Esophagus mucosa (tissue), 1 donor: ENCODE results near the gene GCN1. TPM values are rescaled to one million over a fixed set of nuclear protein-coding genes. Genes with fewer than 3 reads are reported as not detected.
A peak's percentile ranks its signal among the peaks of the same experiment; 100 is the strongest.

ENCODE experiments used
- ATAC-seq: fragments of 200-7000 bp; cut with Tn5 transposase; one replicate; pipeline ENCODE4 v1.9.1; 2020
- total RNA-seq: library from RNA; stranded (reverse); gene quantifications from one replicate; pipeline ENCODE4 v1.2.4, GENCODE V29; 2023
- donor health status: DM: yes; HTN: yes; CAD: no.

The GCN1 gene
- total RNA-seq, 1 donor from 2014 or later, result 65.0 TPM

GRCh38 chr12:120116441-120116791 lies 78.1 kb downstream of the GCN1 start, which contains the start of gene RAB35:
TSS of gene RAB35 (minus strand) at chr12:120116753. CDS start at chr12:120116650, 103 bp downstream.
- peak; percentile 2 for ATAC-seq

- ATAC-seq, result no peak
Measured at GRCh38 chr12:120115692-120116440, 78.6 kb downstream of the GCN1 start.

GRCh38 chr12:120115066-120115465 lies 79.4 kb downstream of the GCN1 start:
- ATAC-seq, result no peak

- ATAC-seq, result peak; percentile 90
Measured at GRCh38 chr12:120110550-120111501, 83.7 kb downstream of the GCN1 start.

DNA sequence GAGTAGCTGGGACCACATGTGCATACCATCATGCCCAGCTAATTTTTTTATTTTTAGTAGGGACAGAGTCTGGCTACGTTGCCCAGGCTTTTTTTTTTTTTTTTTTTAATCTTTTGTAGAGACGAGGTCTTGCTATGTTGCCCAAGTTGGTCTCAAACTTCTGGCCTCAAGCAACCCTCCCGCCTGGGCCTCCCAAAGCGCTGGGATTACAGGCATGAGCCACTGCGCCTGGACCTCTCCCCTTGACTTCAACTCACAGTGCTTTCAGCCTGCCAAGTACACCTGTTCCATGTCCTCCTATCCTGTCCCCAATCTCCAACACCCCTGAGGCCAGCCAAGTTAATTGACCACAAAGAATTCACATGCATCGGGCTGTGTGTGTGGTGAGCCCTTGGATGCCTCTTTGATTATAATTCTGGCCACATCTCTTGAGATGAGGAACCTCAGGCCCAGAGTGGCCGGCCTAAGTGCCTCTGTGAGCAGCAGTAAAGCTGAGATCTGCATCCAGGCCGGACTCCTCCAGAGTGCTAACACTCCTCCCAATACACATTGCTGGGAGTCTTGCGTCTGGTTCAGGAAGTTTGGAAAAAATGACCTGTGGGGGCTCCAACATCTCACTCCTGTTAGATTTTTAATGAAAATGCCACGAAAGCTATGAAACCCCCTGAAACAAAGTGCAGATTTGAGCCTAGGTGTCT lies 84.8 kb downstream of the GCN1 start:
- ATAC-seq, result no peak

- no peak for ATAC-seq
Measured at GRCh38 chr12:120106151-120106550, 88.4 kb downstream of the GCN1 start.

GRCh38 chr12:120103371-120103770 lies 91.1 kb downstream of the GCN1 start:
- no peak for ATAC-seq

GRCh38 chr12:120103044-120103338 lies 91.5 kb downstream of the GCN1 start:
- ATAC-seq, result no peak

GRCh38 chr12:120102189-120103043 lies 92.1 kb downstream of the GCN1 start:
- peak; percentile 67 for ATAC-seq

- ATAC-seq, result peak; percentile 73
Measured at GRCh38 chr12:120101617-120102016, 92.9 kb downstream of the GCN1 start.

- no peak for ATAC-seq
Measured at GRCh38 chr12:120101182-120101581, 93.3 kb downstream of the GCN1 start.

GRCh38 chr12:120100630-120101029 lies 93.9 kb downstream of the GCN1 start:
- ATAC-seq, result peak; percentile 28

- ATAC-seq, result no peak
Measured at GRCh38 chr12:120099738-120100137, 94.8 kb downstream of the GCN1 start.

DNA sequence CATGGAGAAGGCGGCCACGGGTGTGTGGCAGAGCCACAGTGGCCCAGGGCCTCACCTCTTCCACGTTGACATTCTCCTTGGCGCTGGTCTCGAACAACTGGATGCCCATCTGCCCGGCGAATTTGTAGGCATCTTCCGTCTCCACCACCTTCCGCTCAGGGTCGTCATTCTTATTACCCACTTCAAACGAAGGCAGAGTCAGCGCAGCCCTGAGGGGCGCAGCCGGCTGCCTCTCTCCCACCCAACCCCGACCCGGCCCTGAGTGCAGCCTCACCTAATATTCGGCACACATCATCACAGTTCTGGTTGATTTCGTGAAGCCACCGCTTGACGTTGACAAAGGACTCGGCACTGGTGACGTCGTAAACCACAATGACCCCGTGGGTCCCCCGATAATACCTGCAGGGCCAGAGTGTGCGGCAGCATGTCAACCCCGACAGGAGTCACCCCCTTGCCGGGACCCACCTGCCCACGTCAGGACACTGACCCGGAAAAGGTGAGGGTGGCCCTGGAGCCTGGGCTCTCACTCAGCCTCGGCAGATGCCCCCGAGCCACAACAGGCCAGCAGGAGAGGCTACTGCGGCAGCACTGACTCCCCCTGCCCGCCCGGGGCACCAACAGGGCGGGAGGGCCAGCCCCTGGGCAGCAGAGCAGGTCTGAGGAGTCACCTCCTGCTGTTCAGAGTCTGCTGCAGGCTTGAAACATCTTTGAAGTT lies 95.6 kb downstream of the GCN1 start:
- no peak for ATAC-seq

DNA sequence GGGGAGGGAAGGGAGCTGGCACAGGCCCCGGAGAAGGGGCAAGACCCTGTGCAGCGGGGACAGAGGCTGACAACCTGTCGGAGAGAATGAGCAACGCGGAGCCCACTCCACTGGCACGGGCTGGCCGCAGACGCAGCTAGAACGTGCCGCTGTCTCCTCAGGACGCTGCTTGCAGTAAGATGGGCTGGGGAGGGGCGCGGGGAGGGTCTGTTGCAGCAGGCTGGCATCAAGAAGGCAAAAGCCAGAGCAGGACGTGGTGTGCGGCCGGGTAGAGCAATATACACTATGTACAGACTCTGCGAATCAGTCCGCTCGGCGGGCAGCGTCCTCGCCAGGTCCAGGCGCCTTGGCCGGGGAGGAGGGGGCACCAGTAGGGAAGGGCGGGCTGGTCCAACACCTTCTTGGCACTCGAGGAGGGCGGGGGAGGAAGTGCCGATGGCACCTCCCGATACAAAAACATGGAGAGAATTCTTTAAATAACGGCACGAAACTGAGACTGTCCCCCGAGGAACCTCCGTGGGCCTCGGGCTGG lies 97.8 kb downstream of the GCN1 start:
- no peak for ATAC-seq

- no peak for ATAC-seq
Measured at GRCh38 chr12:120095736-120096135, 98.8 kb downstream of the GCN1 start.

DNA sequence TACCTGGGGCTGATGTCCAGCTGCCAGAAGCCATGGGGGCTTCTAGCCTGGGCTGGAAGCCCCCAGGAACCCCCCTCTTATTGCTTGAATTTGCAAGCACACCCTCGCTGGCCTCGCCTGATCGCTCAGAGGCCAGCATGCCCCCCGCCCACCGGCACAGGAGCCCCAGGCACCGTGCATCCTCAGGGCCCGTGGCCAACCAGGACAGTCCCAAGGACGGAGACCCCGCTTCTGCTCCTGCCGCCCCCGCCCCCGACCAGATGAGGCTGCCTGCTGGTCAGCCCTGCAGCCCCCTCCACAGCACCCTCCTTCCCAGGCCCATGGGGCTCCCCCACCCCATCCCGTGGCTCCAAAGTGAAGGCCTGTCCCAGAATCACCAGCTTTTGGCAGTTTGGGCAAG lies 99.2 kb downstream of the GCN1 start:
- no peak for ATAC-seq

DNA sequence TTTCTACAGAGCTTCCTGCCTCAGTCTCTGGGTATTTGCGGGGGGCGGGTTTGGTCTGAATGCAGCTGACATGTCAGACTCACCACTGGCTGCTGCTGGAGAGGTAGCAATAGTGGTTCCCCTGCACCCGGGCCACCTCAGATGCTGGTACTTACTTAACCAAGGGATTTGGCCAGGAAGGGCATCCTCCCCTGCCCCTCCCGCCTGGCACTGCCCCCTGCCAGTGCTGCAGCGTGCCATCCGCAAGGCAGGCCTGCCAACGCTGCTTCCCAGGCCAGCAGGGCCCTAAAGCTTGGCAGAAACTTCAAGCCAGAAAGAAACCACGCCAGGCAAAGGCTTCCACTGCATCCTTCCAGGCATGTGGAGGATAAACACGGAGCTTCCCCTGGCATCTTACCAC lies 100.0 kb downstream of the GCN1 start:
- ATAC-seq, result no peak

DNA sequence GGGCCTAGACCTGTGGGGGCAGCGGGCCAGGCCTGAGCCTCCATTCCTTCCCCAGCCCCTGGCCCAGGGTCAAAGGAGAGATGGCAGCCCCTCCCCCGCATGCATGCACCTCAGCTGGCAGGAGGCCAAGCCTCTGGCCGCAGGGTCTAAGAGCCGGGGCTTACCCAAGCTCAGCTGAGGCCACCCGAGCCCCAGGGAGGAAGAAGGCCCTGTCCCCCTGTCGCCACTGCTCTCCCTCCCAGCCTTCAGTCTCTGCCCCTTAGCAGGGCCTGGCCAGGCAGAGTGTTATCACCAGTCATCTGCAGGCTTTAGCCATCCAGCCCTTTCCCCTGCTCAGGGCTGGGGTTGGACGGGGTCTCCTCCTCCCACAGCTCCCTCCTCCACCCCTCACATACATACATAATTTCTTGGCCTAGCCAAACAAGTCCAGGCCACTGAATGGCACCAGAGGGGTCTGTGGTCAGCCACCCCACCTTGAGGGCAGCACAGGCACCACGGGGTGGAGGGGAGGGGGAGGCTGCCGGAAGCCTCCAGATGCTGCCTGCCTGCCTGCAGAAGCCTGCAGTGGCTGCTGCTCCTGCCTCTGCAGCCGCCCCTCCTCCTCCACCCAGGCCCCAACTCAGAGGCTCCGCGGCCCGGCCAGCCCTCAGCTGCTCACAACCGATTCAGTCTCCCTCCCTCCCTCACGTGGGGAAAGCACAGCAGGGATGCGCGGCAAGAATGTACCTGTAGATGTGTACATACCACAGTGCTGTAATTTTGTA lies 100.7 kb downstream of the GCN1 start:
- peak; percentile 6 for ATAC-seq

- ATAC-seq, result peak; percentile 1
Measured at GRCh38 chr12:120093336-120093591, 101.3 kb downstream of the GCN1 start.
